Endothelial cell of umbilical vein (primary cell): Measurements from ENCODE around the gene RRP8. TPM values are rescaled to one million over a fixed set of nuclear protein-coding genes. Genes with fewer than 3 reads are reported as not detected.

Experiments used
- BruUV-seq: library from RNA; stranded (reverse); fragments of 400-500 nt; replicated peaks from 2 replicates; lab custom pipeline; 2021; lab: Mats Ljungman, UMichigan
- CTCF ChIA-PET: fragments of 300-600, 350-600 bp; sonication (Branson Sonifier 250); formaldehyde crosslinking; loops from one replicate; lab custom pipeline; 2021; ENCODE audit warnings: antibody characterized with exemption, inconsistent platforms; lab: Charles Lee
- POLR2A ChIA-PET: fragments of 300-600, 350-600 bp; sonication (Branson Sonifier 250); formaldehyde crosslinking; loops from one replicate; lab custom pipeline; 2021; ENCODE audit warnings: antibody characterized with exemption, inconsistent platforms; lab: Charles Lee
- DNase-seq: peaks from one replicate; pipeline ENCODE4 v3.0.0-alpha.2; 2011; ENCODE audit warnings: low read depth, low spot score
- FAIRE-seq: peaks from 2 replicates; lab custom pipeline; 2011; peaks lifted over from hg19 to GRCh38; lab: Jason Lieb, UNC
- H2AFZ ChIP-seq: 2 replicates; pipeline ENCODE4 v1.6.0; 2012; ENCODE audit warnings: low read depth, low read length, control low read depth, inconsistent platforms
- H3K27ac ChIP-seq: 2 replicates; pipeline ENCODE4 v1.5.1; 2011; ENCODE audit warnings: low read depth, mild to moderate bottlenecking, control low read depth, low read length, moderate library complexity; ENCODE audit not compliant: insufficient read depth
- H3K27me3 ChIP-seq, 2 experiments: 2 replicates each; pipeline versions ENCODE4 v1.6.0 to v1.6.1; 2011; ENCODE audit warnings: low read length in 2 of 2, mixed read lengths in 1 of 2; ENCODE audit not compliant: control insufficient read depth in 2 of 2, insufficient read depth in 2 of 2
- H3K36me3 ChIP-seq, 2 experiments: 2 replicates in 1 of 2; 3 replicates in 1 of 2; pipeline ENCODE4 v1.5.1; 2011; ENCODE audit warnings: low read length in 2 of 2, mild to moderate bottlenecking in 1 of 2, moderate library complexity in 1 of 2; ENCODE audit not compliant: control insufficient read depth in 2 of 2, insufficient read depth in 2 of 2; ENCODE audit errors: extremely low read depth in 1 of 2
- H3K4me1 ChIP-seq: 3 replicates; pipeline ENCODE4 v1.5.1; 2011; ENCODE audit warnings: mild to moderate bottlenecking, low read length; ENCODE audit not compliant: control insufficient read depth, insufficient read depth; ENCODE audit errors: extremely low read depth
- H3K4me2 ChIP-seq: 2 replicates; pipeline ENCODE4 v1.6.1; 2011; ENCODE audit warnings: low read length, control low read depth, mixed read lengths; ENCODE audit not compliant: insufficient read depth
- H3K4me3 ChIP-seq, 3 experiments: fragments of 200-600 bp in 1 of 3; sonication (generic), shearing (Covaris generic) in 1 of 3; replicated peaks in 1 of 3; 2 replicates each; pipeline ENCODE4 v1.5.1; 2011 to 2016; ENCODE audit warnings: control low read depth in 3 of 3, low read length in 3 of 3, mild to moderate bottlenecking in 2 of 3, inconsistent platforms in 1 of 3, low read depth in 1 of 3, moderate library complexity in 1 of 3; ENCODE audit not compliant: insufficient read depth in 1 of 3
- H3K79me2 ChIP-seq: 2 replicates; pipeline ENCODE4 v1.6.0; 2012; ENCODE audit warnings: low read length, inconsistent platforms; ENCODE audit not compliant: control insufficient read depth, insufficient read depth
- H3K9ac ChIP-seq: replicated peaks from 2 replicates; pipeline ENCODE3; 2011; ENCODE audit warnings: low read length, control low read depth; ENCODE audit not compliant: insufficient read depth; ENCODE audit errors: extremely low read depth
- H3K9me1 ChIP-seq: replicated peaks from 3 replicates; pipeline ENCODE4 v1.6.0; 2011; ENCODE audit warnings: mild to moderate bottlenecking, low read length; ENCODE audit not compliant: control insufficient read depth, insufficient read depth; ENCODE audit errors: extremely low read depth
- H3K9me3 ChIP-seq: replicated peaks from 2 replicates; pipeline ENCODE4 v1.5.1; 2012; ENCODE audit warnings: low read length, inconsistent platforms; ENCODE audit not compliant: control insufficient read depth, insufficient read depth
- H4K20me1 ChIP-seq: replicated peaks from 2 replicates; pipeline ENCODE3; 2011; ENCODE audit warnings: mild to moderate bottlenecking, low read length; ENCODE audit not compliant: control insufficient read depth, insufficient read depth; ENCODE audit errors: extremely low read depth
- EZH2 ChIP-seq: IDR thresholded peaks from 2 replicates; pipeline ENCODE4 v1.6.1; 2012; ENCODE audit warnings: borderline replicate concordance, low read depth, mild to moderate bottlenecking, moderate library complexity, low read length, inconsistent platforms; ENCODE audit not compliant: severe bottlenecking
- JUN ChIP-seq: IDR thresholded peaks from 2 replicates; pipeline ENCODE4 v1.6.1; 2011; ENCODE audit warnings: borderline replicate concordance, low read depth; ENCODE audit not compliant: insufficient read length, insufficient read depth
- MYC ChIP-seq: IDR thresholded peaks from one replicate; pipeline ENCODE4 v1.6.1; 2011; ENCODE audit warnings: mild to moderate bottlenecking, low read depth, low read length
- POLR2A ChIP-seq: IDR thresholded peaks from 2 replicates; pipeline ENCODE4 v1.6.1; 2012; ENCODE audit warnings: low read depth, mild to moderate bottlenecking, control low read depth, low read length
- POLR2AphosphoS5 ChIP-seq: IDR thresholded peaks from 2 replicates; pipeline ENCODE4 v1.6.1; 2012; ENCODE audit warnings: low read depth, mild to moderate bottlenecking, control low read depth, low read length, moderate library complexity; ENCODE audit not compliant: insufficient read depth
- dilution Hi-C: fragments of 300-500 bp; cut with MboI; formaldehyde crosslinking; loops from one replicate; pipeline ENCODE4 v1.15.0; 2019; ENCODE audit warnings: low sequenced_read_pairs; ENCODE audit not compliant: extremely low pct_ligation_motif_present
- intact Hi-C: fragments of 100-400 bp; cut with micrococcal nuclease; formaldehyde crosslinking; loops from one replicate; pipeline ENCODE4 v1.10.0; 2022
- polyA plus RNA-seq, 4 experiments: library from polyadenylated mRNA; depleted of rRNA in 3 of 4; stranded (reverse) in 3 of 4; unstranded in 1 of 4; fragments of >200 nt; gene quantifications; 2 replicates each; pipeline versions ENCODE4 v1.2.1 to v1.2.3, GENCODE V29; 2011 to 2012; ENCODE audit warnings: missing spikeins in 1 of 4
- total RNA-seq: library from RNA; stranded (reverse); gene quantifications from 2 replicates; pipeline ENCODE4 v1.2.3, GENCODE V29; 2021

The RRP8 gene
- total and polyA plus RNA-seq, 2 donors (not counting 3 experiments of a cell fraction or from before 2014, with no cell fraction given): 6.4 to 19.4 TPM

GRCh38 chr11:6629892-6630631 is 26.6 kb upstream of the RRP8 start:
- intact Hi-C loops (no loop called here), dilution Hi-C loops (no loop called here)
- Histone ChIP-seq H3K9ac (no peak overlapping the region), H3K4me1 (peaks cover 11% of the 10 kb centered on the region), H3K9me3 (no peaks in the 10 kb centered on the region), H3K36me3 (peaks cover 5 to 73% of the 10 kb centered on the region in 2 experiments), H4K20me1 (no peaks in the 10 kb centered on the region), H3K9me1 (no peaks in the 10 kb centered on the region), H3K27ac (no peak overlapping the region), H3K4me3 (no peak overlapping the region), H3K27me3 (no peaks in the 10 kb centered on the region), H3K79me2 (no peaks in the 10 kb centered on the region), H2AFZ (no peak overlapping the region), H3K4me2 (no peak overlapping the region)
- no TSS peak for BruUV-seq
- ChIA-PET CTCF (interaction anchor here (0.7 to 1.4 kb wide), 3 partner anchors 11 to 99 kb away, joined by 3 read pairs; partner anchors contain the start of gene TPP1), POLR2A (no interaction called here)
- FAIRE-seq: no peak
- TF ChIP-seq MYC: no peak
- no peak for DNase-seq

- H3K4me1 ChIP-seq: peaks cover 6% of the 10 kb centered on the region
- peaks cover 5 to 79% of the 10 kb centered on the region in 2 experiments for H3K36me3 ChIP-seq
- no peak for FAIRE-seq
- no peaks in the 10 kb centered on the region for H3K27me3 ChIP-seq
- no peak for DNase-seq
- H4K20me1 ChIP-seq: no peaks in the 10 kb centered on the region
- no peak overlapping the region for H3K9ac ChIP-seq
- H3K9me3 ChIP-seq: no peaks in the 10 kb centered on the region
- ChIA-PET POLR2A (interaction anchor here (0.8 kb wide), 1 partner anchor 10 kb away, joined by 3 read pairs; the partner anchor contains the start of gene TPP1), CTCF (interaction anchor here (0.7 kb wide), 1 partner anchor 11 kb away, joined by 3 read pairs; the partner anchor contains the start of gene TPP1)
- intact Hi-C loops (no loop called here), dilution Hi-C loops (no loop called here)
- no TSS peak for BruUV-seq
- TF ChIP-seq JUN: no peak
- no peak for TF ChIP-seq POLR2A
- TF ChIP-seq EZH2: no peak
- no peak for TF ChIP-seq POLR2AphosphoS5
- no peak overlapping the region for H3K27ac ChIP-seq
- no peak overlapping the region for H3K4me3 ChIP-seq
- H3K4me2 ChIP-seq: no peak overlapping the region
- no peak overlapping the region for H2AFZ ChIP-seq
- no peaks in the 10 kb centered on the region for H3K9me1 ChIP-seq
- H3K79me2 ChIP-seq: no peaks in the 10 kb centered on the region
Observed at GRCh38 chr11:6629573-6629891, 26.1 kb upstream of the RRP8 start.
